H1 (cell line): Measurements from ENCODE around the gene PKMYT1. TPM values are rescaled to one million over a fixed set of nuclear protein-coding genes. Genes with fewer than 3 reads are reported as not detected.

Experiments used
- CTCF ChIA-PET: fragments of 300-600 bp; sonication (Branson Sonifier 250); formaldehyde crosslinking; loops from one replicate; lab custom pipeline; 2021; ENCODE audit not compliant: partially characterized antibody; lab: Charles Lee
- POLR2A ChIA-PET: fragments of 300-600 bp; sonication (Branson Sonifier 250); formaldehyde crosslinking; loops from one replicate; lab custom pipeline; 2021; ENCODE audit warnings: inconsistent platforms; ENCODE audit not compliant: partially characterized antibody; lab: Charles Lee
- DNase-seq, 2 experiments: peaks; one replicate each; pipeline versions ENCODE4 v3.0.0 to v3.0.0-alpha.2; 2010 to 2022; ENCODE audit warnings: low spot score in 2 of 2, low read depth in 1 of 2, mixed read lengths in 1 of 2
- FAIRE-seq: peaks from 2 replicates; lab custom pipeline; 2011; peaks lifted over from hg19 to GRCh38; lab: Jason Lieb, UNC
- H2AFZ ChIP-seq: 2 replicates; pipeline ENCODE4 v1.8.1; 2012; ENCODE audit warnings: low read length, inconsistent platforms
- H2AK5ac ChIP-seq: 2 replicates; pipeline ENCODE4 v1.6.1; 2013; ENCODE audit warnings: low read depth, low read length
- H2BK120ac ChIP-seq: replicated peaks from 2 replicates; pipeline ENCODE3; 2013; ENCODE audit warnings: low read depth, low read length, inconsistent platforms
- H2BK12ac ChIP-seq: 2 replicates; pipeline ENCODE4 v1.6.1; 2013; ENCODE audit warnings: low read depth, low read length
- H2BK15ac ChIP-seq: 2 replicates; pipeline ENCODE4 v1.6.1; 2013; ENCODE audit warnings: low read length
- H2BK20ac ChIP-seq: 2 replicates; pipeline ENCODE4 v1.6.1; 2013; ENCODE audit warnings: low read length
- H2BK5ac ChIP-seq: 2 replicates; pipeline ENCODE4 v1.6.1; 2013; ENCODE audit warnings: low read depth, low read length
- H3K14ac ChIP-seq: 2 replicates; pipeline ENCODE4 v1.6.1; 2013; ENCODE audit warnings: inconsistent platforms; ENCODE audit not compliant: insufficient read length
- H3K18ac ChIP-seq: 2 replicates; pipeline ENCODE4 v1.6.1; 2013; ENCODE audit warnings: low read length; ENCODE audit errors: extremely low read depth
- H3K23ac ChIP-seq: 2 replicates; pipeline ENCODE4 v1.6.1; 2013; ENCODE audit warnings: inconsistent platforms; ENCODE audit not compliant: insufficient read length
- H3K23me2 ChIP-seq: 2 replicates; pipeline ENCODE4 v1.6.1; 2013; ENCODE audit warnings: low read depth, low read length
- H3K27ac ChIP-seq: 2 replicates; pipeline ENCODE4 v1.6.1; 2011; ENCODE audit warnings: low read depth, low read length, inconsistent platforms
- H3K27me3 ChIP-seq, 4 experiments: replicated peaks in 1 of 4; 1 replicate in 1 of 4; 2 replicates in 3 of 4; pipeline versions ENCODE4 v1.6.1 to v1.8.1; 2011 to 2013; ENCODE audit warnings: low read length in 3 of 4, mild to moderate bottlenecking in 3 of 4, inconsistent platforms in 2 of 4, mixed read lengths in 2 of 4, moderate library complexity in 1 of 4; ENCODE audit not compliant: control insufficient read depth in 3 of 4, insufficient read depth in 3 of 4; ENCODE audit errors: extremely low read depth in 1 of 4
- H3K36me3 ChIP-seq, 4 experiments: 2 replicates each; pipeline versions ENCODE4 v1.6.1 to v1.8.1; 2011 to 2013; ENCODE audit warnings: mild to moderate bottlenecking in 4 of 4, low read length in 3 of 4, moderate library complexity in 2 of 4, control low read depth in 1 of 4, inconsistent platforms in 1 of 4; ENCODE audit not compliant: insufficient read depth in 4 of 4, control insufficient read depth in 2 of 4
- H3K4ac ChIP-seq: replicated peaks from 2 replicates; pipeline ENCODE3; 2013; ENCODE audit warnings: low read length, low read depth, mixed read lengths, inconsistent platforms; ENCODE audit not compliant: insufficient read length
- H3K4me1 ChIP-seq, 4 experiments: replicated peaks in 1 of 4; 1 replicate in 1 of 4; 2 replicates in 3 of 4; pipeline versions ENCODE4 v1.6.1 to v1.8.1; 2011 to 2013; ENCODE audit warnings: low read length in 3 of 4, inconsistent platforms in 2 of 4, mixed read lengths in 1 of 4; ENCODE audit not compliant: insufficient read depth in 4 of 4, control insufficient read depth in 3 of 4
- H3K4me2 ChIP-seq, 2 experiments: 2 replicates each; pipeline versions ENCODE4 v1.6.1 to v1.8.1; 2011 to 2013; ENCODE audit warnings: low read depth in 2 of 2, low read length in 2 of 2, control low read depth in 1 of 2, inconsistent platforms in 1 of 2, mild to moderate bottlenecking in 1 of 2; ENCODE audit not compliant: insufficient read depth in 1 of 2
- H3K4me3 ChIP-seq, 4 experiments: fragments of 200-600, 300-600 bp in 1 of 4; sonication (generic), shearing (Covaris generic), sonication (Bioruptor Twin) in 1 of 4; 2 replicates each; pipeline versions ENCODE4 v1.5.1 to v1.8.1; 2011 to 2016; ENCODE audit warnings: low read length in 4 of 4, low read depth in 3 of 4, control low read depth in 2 of 4, inconsistent platforms in 2 of 4, mild to moderate bottlenecking in 2 of 4, mixed read lengths in 1 of 4, moderate library complexity in 1 of 4; ENCODE audit not compliant: insufficient read depth in 2 of 4; ENCODE audit errors: extremely low read depth in 1 of 4
- H3K56ac ChIP-seq: replicated peaks from 2 replicates; pipeline ENCODE3; 2013; ENCODE audit warnings: low read depth, mild to moderate bottlenecking, mixed read lengths, low read length, inconsistent platforms; ENCODE audit not compliant: insufficient read length
- H3K79me1 ChIP-seq: 2 replicates; pipeline ENCODE4 v1.6.1; 2013; ENCODE audit warnings: low read depth, low read length, control low read depth
- H3K79me2 ChIP-seq, 2 experiments: 2 replicates each; pipeline versions ENCODE4 v1.6.1 to v1.8.1; 2012 to 2013; ENCODE audit warnings: low read length in 2 of 2, mild to moderate bottlenecking in 2 of 2, inconsistent platforms in 1 of 2; ENCODE audit not compliant: insufficient read depth in 2 of 2, control insufficient read depth in 1 of 2
- H3K9ac ChIP-seq, 4 experiments: replicated peaks in 1 of 4; 1 replicate in 1 of 4; 2 replicates in 3 of 4; pipeline versions ENCODE4 v1.6.1 to v1.8.1; 2011 to 2013; ENCODE audit warnings: low read depth in 3 of 4, low read length in 3 of 4, control low read depth in 2 of 4, mild to moderate bottlenecking in 2 of 4, moderate library complexity in 2 of 4, inconsistent platforms in 1 of 4; ENCODE audit errors: extremely low read depth in 1 of 4
- H3K9me3 ChIP-seq, 2 experiments: 2 replicates each; pipeline versions ENCODE4 v1.6.1 to v1.8.1; 2012 to 2013; ENCODE audit warnings: mild to moderate bottlenecking in 2 of 2, moderate library complexity in 2 of 2, control low read depth in 1 of 2, inconsistent platforms in 1 of 2, low read depth in 1 of 2, low read length in 1 of 2, mixed read lengths in 1 of 2; ENCODE audit not compliant: insufficient read depth in 2 of 2
- H4K20me1 ChIP-seq, 2 experiments: replicated peaks in 1 of 2; 2 replicates each; pipeline versions ENCODE3 to v1.8.1; 2011 to 2013; ENCODE audit warnings: inconsistent platforms in 2 of 2, low read length in 2 of 2, mild to moderate bottlenecking in 1 of 2; ENCODE audit not compliant: insufficient read depth in 2 of 2, control insufficient read depth in 1 of 2
- H4K5ac ChIP-seq: 2 replicates; pipeline ENCODE4 v1.6.1; 2013; ENCODE audit warnings: low read length, low read depth, mixed read lengths, inconsistent platforms; ENCODE audit not compliant: insufficient read length
- H4K8ac ChIP-seq: 2 replicates; pipeline ENCODE4 v1.8.0; 2013; ENCODE audit warnings: mild to moderate bottlenecking, moderate library complexity, low read length, inconsistent platforms; ENCODE audit not compliant: insufficient read depth; ENCODE audit errors: extremely low read depth
- H4K91ac ChIP-seq: replicated peaks from 2 replicates; pipeline ENCODE3; 2013; ENCODE audit warnings: low read length, mixed read lengths, inconsistent platforms; ENCODE audit not compliant: insufficient read length
- GABPA ChIP-seq: IDR thresholded peaks from 2 replicates; pipeline ENCODE4 v1.6.1; 2011; ENCODE audit warnings: mild to moderate bottlenecking, low read length, moderate library complexity, borderline replicate concordance; ENCODE audit not compliant: insufficient read depth
- GTF2F1 ChIP-seq: IDR thresholded peaks from 2 replicates; pipeline ENCODE4 v1.6.1; 2012; ENCODE audit warnings: low read depth, low read length, improper control_type of control experiment, borderline replicate concordance
- JUND ChIP-seq: IDR thresholded peaks from 2 replicates; pipeline ENCODE4 v1.6.1; 2011; ENCODE audit warnings: mild to moderate bottlenecking, improper control_type of control experiment, low read length
- NANOG ChIP-seq: IDR thresholded peaks from 2 replicates; pipeline ENCODE4 v1.6.1; 2011; ENCODE audit warnings: low read length, low read depth, mild to moderate bottlenecking, inconsistent platforms; ENCODE audit not compliant: insufficient read depth, poor library complexity, severe bottlenecking
- NRF1 ChIP-seq: IDR thresholded peaks from 2 replicates; pipeline ENCODE4 v1.6.1; 2011; ENCODE audit warnings: mild to moderate bottlenecking, low read depth, low read length, improper control_type of control experiment
- TAF1 ChIP-seq: IDR thresholded peaks from 2 replicates; pipeline ENCODE4 v1.6.1; 2011; ENCODE audit warnings: mild to moderate bottlenecking, low read depth, low read length
- WGBS, 2 experiments: shearing (Covaris generic) in 1 of 2; methylation state at CpG; one replicate each; pipeline versions ENCODE4 v1.1.6 to v1.1.7; 2013 to 2015; ENCODE audit warnings: low lambda C conversion rate in 2 of 2, mixed read lengths in 2 of 2, inconsistent platforms in 1 of 2, low coverage in 1 of 2, missing lambda C conversion rate in 1 of 2; ENCODE audit not compliant: insufficient replicate concordance in 2 of 2, insufficient coverage in 1 of 2, insufficient read length in 1 of 2; ENCODE audit errors: extremely low coverage in 1 of 2, missing lambda C conversion rate in 1 of 2; 5-methylcytosine and 5-hydroxymethylcytosine counted together
- polyA plus RNA-seq, 7 experiments: library from polyadenylated mRNA; depleted of rRNA in 3 of 7; stranded (reverse) in 5 of 7; unstranded in 2 of 7; fragments of >200 nt in 5 of 7; fragments of 200-250 nt in 2 of 7; gene quantifications; 1 replicate in 5 of 7; 2 replicates in 1 of 7; 4 replicates in 1 of 7; pipeline versions ENCODE4 v1.2.1 to v1.2.3, GENCODE V29; 2011 to 2013; ENCODE audit warnings: missing spikeins in 2 of 7, mixed read lengths in 2 of 7
- total RNA-seq: library from RNA; stranded (reverse); fragmentation: NEBNext Ultra II Directional; extraction: Animal tissue kit (Norgen Biotek cat#: 25700); gene quantifications from 2 replicates; pipeline ENCODE4 v1.2.1, GENCODE V29; 2021

The PKMYT1 gene
- total and polyA plus RNA-seq, 2 of the 8 experiments (the other 6 are each of a cell fraction or from before 2014, with no cell fraction given) = 74.7 to 85.2 TPM

GRCh38 chr16:2976673-2977072, 3.6 kb downstream of the PKMYT1 start:
- no peak for DNase-seq
- Histone ChIP-seq H3K27me3 (no peaks in the 10 kb centered on the region), H3K4me1 (peaks cover 0 to 13% (median 9%) of the 10 kb centered on the region in 4 experiments; a peak in 6 of 7 replicates), H4K5ac (no peak overlapping the region), H4K91ac (no peak overlapping the region), H3K27ac (no peak overlapping the region)
- no peak for FAIRE-seq
- TF ChIP-seq JUND = no peak
- no peak for TF ChIP-seq NRF1
- TF ChIP-seq GTF2F1 = no peak
- TF ChIP-seq TAF1 = no peak
- TF ChIP-seq GABPA = no peak
- no peak for TF ChIP-seq NANOG
- TF ChIP-seq, all 59 proteins: peak for 0
- Histone ChIP-seq H2BK5ac (no peak overlapping the region), H3K9ac (no peak overlapping the region), H3K79me2 (peaks cover 0 to 8% of the 10 kb centered on the region in 2 experiments; a peak in 2 of 4 replicates), H2BK20ac (no peak overlapping the region), H2BK120ac (no peak overlapping the region), H3K23me2 (peaks cover 10% of the 10 kb centered on the region; the same call in 1 of the 2 replicates), H3K79me1 (peaks cover 14% of the 10 kb centered on the region), H4K8ac (no peak overlapping the region), H2BK15ac (no peak overlapping the region), H2AFZ (no peak overlapping the region), H2AK5ac (no peak overlapping the region), H3K4me2 (no peak overlapping the region), H3K4ac (no peak overlapping the region), H3K9me3 (no peaks in the 10 kb centered on the region), H3K36me3 (peaks cover 20 to 44% (median 33%) of the 10 kb centered on the region in 4 experiments), H2BK12ac (no peak overlapping the region), H3K23ac (no peak overlapping the region), H3K56ac (no peak overlapping the region), H3K4me3 (no peak overlapping the region), H3K14ac (no peak overlapping the region), H3K18ac (no peak overlapping the region), H4K20me1 (peaks cover 20 to 33% of the 10 kb centered on the region in 2 experiments)
- POLR2A ChIA-PET = interaction anchor here (1.2 to 25.4 kb wide), 7 partner anchors 10 to 53 kb away, joined by 3 to 455 read pairs (median 9); partner anchors contain the start of genes CLDN6, HCFC1R1, KREMEN2 and PAQR4
- WGBS, 2 experiments = 86% methylated on average over 15 of the region's 15 CpGs; no CpG with 5 or more reads in 1 of the 2 experiments
- CTCF ChIA-PET = interaction anchor here (0.6 to 2.0 kb wide), 8 partner anchors 9 to 57 kb away, joined by 3 to 10 read pairs (median 4); partner anchors contain the start of gene KREMEN2
